Esophagus muscularis mucosa (tissue), 4 donors: Measurements from ENCODE around the gene BIRC6. TPM values are rescaled to one million over a fixed set of nuclear protein-coding genes. Genes with fewer than 3 reads are reported as not detected.
"Not testable (repeated sequence)": the region's sequence is repeated elsewhere in the genome, so short reads cannot be mapped to it uniquely, and the experiment has no call there.

Source experiments
- DNase-seq: peaks from one replicate; pipeline ENCODE4 v3.0.0-alpha.2; 2017; ENCODE audit errors: extremely low spot score
- H3K27ac ChIP-seq, 4 donors: fragments of 200-600 bp; sonication (generic); replicated peaks in 1 of 4; 1 replicate in 3 of 4; 2 replicates in 1 of 4; pipeline ENCODE4 v1.5.1; 2016 to 2019; ENCODE audit warnings: mild to moderate bottlenecking in 1 of 4
- H3K27me3 ChIP-seq, 4 donors: fragments of 200-600 bp; sonication (generic); one replicate each; pipeline versions ENCODE4 v1.5.1 to v1.6.0; 2016 to 2019
- H3K36me3 ChIP-seq, 4 donors: fragments of 200-600 bp; sonication (generic); one replicate each; pipeline ENCODE4 v1.5.1; 2016 to 2019
- H3K4me1 ChIP-seq, 4 donors: fragments of 200-600 bp; sonication (generic); one replicate each; pipeline ENCODE4 v1.5.1; 2016 to 2019
- H3K4me3 ChIP-seq, 4 donors: fragments of 200-600 bp; sonication (generic); 1 replicate in 2 of 4; 2 replicates in 2 of 4; pipeline ENCODE4 v1.5.1; 2016 to 2019; ENCODE audit warnings: mild to moderate bottlenecking in 4 of 4, moderate library complexity in 1 of 4
- H3K9me3 ChIP-seq, 4 donors: fragments of 200-600 bp; sonication (generic); 1 replicate in 3 of 4; 2 replicates in 1 of 4; pipeline ENCODE4 v1.5.1; 2016 to 2019
- EP300 ChIP-seq: sonication (generic); formaldehyde crosslinking; IDR thresholded peaks from one replicate; pipeline ENCODE4 v1.6.1; 2017; ENCODE audit warnings: antibody characterized with exemption
- POLR2A ChIP-seq: fragments of 450-650 bp; IDR thresholded peaks from one replicate; pipeline ENCODE4 v1.6.1; 2017; ENCODE audit warnings: antibody characterized with exemption, moderate library complexity, mild to moderate bottlenecking, low read depth
- POLR2AphosphoS5 ChIP-seq, 2 donors: sonication (generic); formaldehyde crosslinking; IDR thresholded peaks; one replicate each; pipeline ENCODE4 v1.6.1; 2017; ENCODE audit warnings: antibody characterized with exemption in 2 of 2
- WGBS: methylation state at CpG from one replicate; pipeline ENCODE4 v1.1.5; 2018; 5-methylcytosine and 5-hydroxymethylcytosine counted together
- intact Hi-C: fragments of 100-400 bp; cut with DNase I; formaldehyde crosslinking; loops from one replicate; pipeline ENCODE4 v1.15.1; 2023
- total RNA-seq, 4 donors: library from RNA; depleted of rRNA; stranded (reverse); fragments of >200 nt; gene quantifications; one replicate each; pipeline versions ENCODE4 v1.1.0 to v1.2.1, GENCODE V29; 2016
- TF ChIP-seq, protein P1 (sequence below), 3 experiments: fragments of 200-600 bp in 2 of 3; fragments of 450-650 bp in 1 of 3; sonication (generic) in 2 of 3; IDR thresholded peaks; one replicate each; pipeline ENCODE4 v1.5.1; 2017 to 2019; ENCODE audit warnings: antibody characterized with exemption in 3 of 3, mild to moderate bottlenecking in 2 of 3, moderate library complexity in 1 of 3

The BIRC6 gene
- total RNA-seq, 4 donors from 2014 or later = 74.2 to 103 (median 79.8) TPM

- H3K36me3 ChIP-seq = peaks cover 0 to 24% (median 3%) of the 10 kb centered on the region in 4 donors
- H3K4me1 ChIP-seq = no peaks in the 10 kb centered on the region
- TF ChIP-seq EP300 (no peak), POLR2AphosphoS5 (IDR thresholded peaks at IDR 0.05) (no peak), POLR2A (no peak)
- TF ChIP-seq, protein P1, sequence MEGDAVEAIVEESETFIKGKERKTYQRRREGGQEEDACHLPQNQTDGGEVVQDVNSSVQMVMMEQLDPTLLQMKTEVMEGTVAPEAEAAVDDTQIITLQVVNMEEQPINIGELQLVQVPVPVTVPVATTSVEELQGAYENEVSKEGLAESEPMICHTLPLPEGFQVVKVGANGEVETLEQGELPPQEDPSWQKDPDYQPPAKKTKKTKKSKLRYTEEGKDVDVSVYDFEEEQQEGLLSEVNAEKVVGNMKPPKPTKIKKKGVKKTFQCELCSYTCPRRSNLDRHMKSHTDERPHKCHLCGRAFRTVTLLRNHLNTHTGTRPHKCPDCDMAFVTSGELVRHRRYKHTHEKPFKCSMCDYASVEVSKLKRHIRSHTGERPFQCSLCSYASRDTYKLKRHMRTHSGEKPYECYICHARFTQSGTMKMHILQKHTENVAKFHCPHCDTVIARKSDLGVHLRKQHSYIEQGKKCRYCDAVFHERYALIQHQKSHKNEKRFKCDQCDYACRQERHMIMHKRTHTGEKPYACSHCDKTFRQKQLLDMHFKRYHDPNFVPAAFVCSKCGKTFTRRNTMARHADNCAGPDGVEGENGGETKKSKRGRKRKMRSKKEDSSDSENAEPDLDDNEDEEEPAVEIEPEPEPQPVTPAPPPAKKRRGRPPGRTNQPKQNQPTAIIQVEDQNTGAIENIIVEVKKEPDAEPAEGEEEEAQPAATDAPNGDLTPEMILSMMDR (IDR thresholded peaks at IDR 0.05) = no peak
- H3K9me3 ChIP-seq = no peaks in the 10 kb centered on the region
- no peak overlapping the region for H3K4me3 ChIP-seq
- intact Hi-C loops = no loop called here
- H3K27ac ChIP-seq = no peak overlapping the region
- WGBS = 83% methylated on average over 1 of the region's 1 CpG
- H3K27me3 ChIP-seq = no peaks in the 10 kb centered on the region
- DNase-seq = no peak
These were observed 101.0 kb downstream of the BIRC6 start for GRCh38 chr2:32457814-32458213.

DNA sequence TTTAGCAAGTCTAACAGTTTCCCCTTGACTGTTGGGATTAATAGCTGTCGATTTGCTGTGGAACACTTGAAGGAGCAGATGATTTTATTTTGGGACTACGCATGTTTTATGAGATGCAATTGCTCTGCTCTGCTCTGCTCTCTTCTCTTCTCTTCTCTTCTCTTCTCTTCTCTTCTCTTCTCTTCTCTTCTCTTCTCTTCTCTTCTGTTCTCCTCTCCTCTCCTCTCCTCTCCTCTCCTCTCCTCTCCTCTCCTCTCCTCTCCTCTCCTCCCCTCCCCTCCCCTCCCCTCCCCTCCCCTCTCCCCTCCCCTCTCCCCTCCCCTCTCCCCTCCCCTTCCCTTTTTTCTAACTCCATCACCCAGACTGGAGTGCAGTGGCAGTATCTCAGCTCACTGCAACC, 104.0 kb downstream of the BIRC6 start:
- H3K27ac ChIP-seq, H3K9me3 ChIP-seq, H3K4me1 ChIP-seq, intact Hi-C loops, H3K4me3 ChIP-seq, H3K27me3 ChIP-seq, DNase-seq: not testable (repeated sequence)
- H3K36me3 ChIP-seq = peaks cover 12 to 44% (median 22%) of the 10 kb centered on the region in 4 donors
- 92% methylated on average over 2 of the region's 2 CpGs for WGBS

DNA sequence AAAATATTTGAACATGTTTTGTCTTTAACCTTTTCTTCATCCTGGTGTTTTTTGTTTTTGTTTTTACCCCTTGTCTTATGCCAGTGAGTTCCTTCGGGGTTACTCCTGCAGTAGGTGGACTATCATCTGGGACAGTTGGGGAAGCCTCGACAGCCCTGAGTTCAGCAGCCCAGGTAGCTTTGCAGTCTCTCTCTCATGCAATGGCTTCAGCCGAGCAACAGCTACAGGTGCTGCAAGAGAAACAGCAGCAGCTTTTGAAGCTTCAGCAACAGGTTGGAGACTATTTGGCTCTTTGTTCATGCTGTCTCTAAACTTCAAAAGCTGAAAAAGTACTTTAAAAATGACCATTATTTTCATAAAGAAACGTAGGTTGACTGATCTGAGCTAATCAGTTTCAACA, 106.3 kb downstream of the BIRC6 start:
- intact Hi-C loops = no loop called here
- H3K27me3 ChIP-seq = no peaks in the 10 kb centered on the region
- no peak overlapping the region for H3K4me3 ChIP-seq
- no peak overlapping the region for H3K27ac ChIP-seq
- no peaks in the 10 kb centered on the region for H3K4me1 ChIP-seq
- 96% methylated on average over 4 of the region's 4 CpGs for WGBS
- no peaks in the 10 kb centered on the region for H3K9me3 ChIP-seq
- no peak for DNase-seq
- H3K36me3 ChIP-seq = peaks cover 27 to 58% (median 37%) of the 10 kb centered on the region in 4 donors
- TF ChIP-seq, protein P1 (IDR thresholded peaks at IDR 0.05) = no peak
- TF ChIP-seq EP300 (no peak), POLR2AphosphoS5 (IDR thresholded peaks at IDR 0.05) (no peak), POLR2A (no peak)

DNA sequence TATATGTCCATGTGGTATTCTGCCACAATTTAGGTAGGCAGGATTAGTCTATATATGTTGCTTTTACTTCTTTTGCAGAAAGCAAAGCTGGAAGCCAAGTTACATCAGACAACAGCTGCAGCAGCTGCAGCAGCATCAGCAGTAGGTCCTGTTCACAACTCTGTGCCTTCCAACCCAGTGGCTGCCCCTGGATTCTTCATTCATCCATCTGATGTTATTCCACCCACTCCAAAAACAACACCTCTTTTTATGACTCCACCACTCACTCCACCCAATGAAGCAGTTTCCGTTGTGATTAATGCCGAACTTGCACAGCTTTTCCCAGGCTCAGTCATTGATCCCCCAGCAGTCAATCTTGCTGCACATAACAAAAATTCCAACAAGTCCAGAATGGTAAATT, 107.6 kb downstream of the BIRC6 start:
- H3K36me3 ChIP-seq = peaks cover 38 to 71% (median 50%) of the 10 kb centered on the region in 4 donors
- DNase-seq = no peak
- intact Hi-C loops = no loop called here
- H3K4me3 ChIP-seq = no peak overlapping the region
- WGBS = 64% methylated on average over 2 of the region's 2 CpGs
- no peaks in the 10 kb centered on the region for H3K9me3 ChIP-seq
- no peak overlapping the region for H3K27ac ChIP-seq
- TF ChIP-seq, protein P1 (IDR thresholded peaks at IDR 0.05) = no peak
- TF ChIP-seq EP300 (no peak), POLR2A (no peak), POLR2AphosphoS5 (IDR thresholded peaks at IDR 0.05) (no peak)
- H3K4me1 ChIP-seq = no peaks in the 10 kb centered on the region
- no peaks in the 10 kb centered on the region for H3K27me3 ChIP-seq

DNA sequence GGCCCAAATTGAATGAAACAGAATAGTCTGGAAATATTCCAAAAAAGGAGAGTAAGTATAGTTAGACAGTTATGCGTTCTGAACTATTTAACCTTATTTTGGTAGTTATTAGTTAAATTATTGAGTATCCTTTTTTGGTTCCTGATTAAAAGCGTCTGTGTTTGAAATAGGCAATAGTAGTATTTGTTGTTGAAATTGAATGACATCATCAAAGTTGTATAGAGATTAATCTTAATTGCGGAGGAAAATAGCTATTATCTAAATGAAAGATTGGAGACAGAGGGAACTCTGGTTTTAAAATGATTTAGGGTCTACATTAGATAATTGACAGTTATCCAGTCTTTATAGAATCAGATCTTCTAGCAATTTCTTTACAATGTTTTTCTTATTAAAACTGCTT, 115.8 kb downstream of the BIRC6 start:
- H3K36me3 ChIP-seq = peaks cover 25 to 73% (median 45%) of the 10 kb centered on the region in 4 donors
- TF ChIP-seq, protein P1 (IDR thresholded peaks at IDR 0.05) = no peak
- TF ChIP-seq EP300 (no peak), POLR2AphosphoS5 (IDR thresholded peaks at IDR 0.05) (no peak), POLR2A (no peak)
- DNase-seq = no peak
- WGBS = 60% methylated on average over 3 of the region's 3 CpGs
- no peaks in the 10 kb centered on the region for H3K4me1 ChIP-seq
- H3K27me3 ChIP-seq = no peaks in the 10 kb centered on the region
- no peak overlapping the region for H3K4me3 ChIP-seq
- no peaks in the 10 kb centered on the region for H3K9me3 ChIP-seq
- H3K27ac ChIP-seq = no peak overlapping the region
- intact Hi-C loops = no loop called here
